ENCODE results near the gene CEACAM18. TPM values are rescaled to one million over a fixed set of nuclear protein-coding genes. Genes with fewer than 3 reads are reported as not detected.
"Not testable (repeated sequence)": the region's sequence is repeated elsewhere in the genome, so short reads cannot be mapped to it uniquely, and the experiment has no call there.

CEACAM18 gene
- total RNA-seq, 1 donor from 2014 or later = not detected

DNA sequence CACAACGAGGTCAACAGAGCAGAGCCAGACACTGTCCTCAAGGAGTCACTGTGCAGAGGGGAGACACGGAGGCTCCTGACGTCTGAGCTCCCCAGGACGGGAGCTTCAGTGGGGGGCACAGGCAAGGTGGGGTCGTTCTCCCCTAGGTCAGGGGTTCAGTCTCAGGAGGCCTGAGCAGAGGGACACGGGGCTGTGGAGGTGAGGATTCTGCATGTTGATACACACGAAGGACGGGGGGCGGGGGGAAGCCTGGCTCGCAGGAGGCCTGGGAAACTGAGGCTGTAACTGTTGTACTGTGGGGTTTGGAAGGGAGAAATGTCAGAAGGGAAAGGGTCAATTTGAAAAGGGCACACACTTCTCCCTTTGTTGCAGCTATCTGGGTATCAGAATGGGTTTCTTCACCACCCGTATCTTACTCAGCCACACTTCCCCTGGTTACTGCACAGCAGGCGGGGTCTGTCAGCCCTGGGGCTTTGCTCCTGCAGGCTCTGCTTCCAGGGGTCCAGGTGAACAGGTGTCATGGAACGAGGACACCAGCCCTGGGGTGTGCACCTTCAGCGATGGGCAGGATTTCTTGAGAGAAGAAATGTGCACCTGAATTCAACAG lies 19.3 kb upstream of the CEACAM18 start:
- no peak for ATAC-seq
- no peak for DNase-seq
- intact Hi-C loops (cut with micrococcal nuclease) = no loop called here

DNA sequence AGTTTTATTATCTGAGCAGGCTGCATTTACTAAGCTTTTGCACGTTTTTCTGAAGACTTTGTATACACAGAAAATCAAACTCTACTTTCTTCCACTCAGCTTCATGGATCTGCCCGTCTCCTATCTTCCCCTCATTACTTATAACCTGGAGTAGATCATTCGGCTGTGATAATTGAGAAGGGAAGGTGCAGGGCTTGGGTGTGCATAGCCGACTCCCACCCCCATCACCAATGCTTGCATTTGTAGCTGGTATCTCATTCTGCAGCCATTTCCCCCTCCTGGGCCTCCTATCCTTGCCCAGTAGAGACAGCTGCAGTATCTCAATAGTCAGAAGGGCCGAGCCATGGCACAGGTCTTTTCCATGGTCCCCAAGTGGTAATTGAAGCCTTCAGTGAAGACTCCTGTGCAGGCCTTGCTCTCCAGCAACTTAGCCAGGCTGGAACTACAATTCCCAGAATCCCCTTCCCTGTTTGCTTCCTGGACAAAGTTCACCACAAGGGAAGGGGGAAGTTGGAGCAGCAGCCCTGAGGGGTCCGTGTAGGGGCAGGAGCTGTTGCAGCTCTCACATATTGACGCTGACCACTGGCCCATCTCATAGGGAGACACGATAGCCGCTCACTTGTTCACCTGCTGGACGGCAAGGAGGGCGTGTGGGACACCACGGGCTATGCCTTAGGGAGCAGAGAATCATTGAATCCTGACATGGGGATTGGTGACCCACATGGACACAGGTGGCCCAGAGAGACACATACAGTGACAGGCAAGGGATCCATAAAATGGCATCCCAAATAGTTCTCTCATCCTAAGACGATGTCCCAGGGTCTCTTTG lies 18.0 kb upstream of the CEACAM18 start:
- DNase-seq = no peak
- intact Hi-C loops (cut with micrococcal nuclease) = no loop called here
- no peak for ATAC-seq

DNA sequence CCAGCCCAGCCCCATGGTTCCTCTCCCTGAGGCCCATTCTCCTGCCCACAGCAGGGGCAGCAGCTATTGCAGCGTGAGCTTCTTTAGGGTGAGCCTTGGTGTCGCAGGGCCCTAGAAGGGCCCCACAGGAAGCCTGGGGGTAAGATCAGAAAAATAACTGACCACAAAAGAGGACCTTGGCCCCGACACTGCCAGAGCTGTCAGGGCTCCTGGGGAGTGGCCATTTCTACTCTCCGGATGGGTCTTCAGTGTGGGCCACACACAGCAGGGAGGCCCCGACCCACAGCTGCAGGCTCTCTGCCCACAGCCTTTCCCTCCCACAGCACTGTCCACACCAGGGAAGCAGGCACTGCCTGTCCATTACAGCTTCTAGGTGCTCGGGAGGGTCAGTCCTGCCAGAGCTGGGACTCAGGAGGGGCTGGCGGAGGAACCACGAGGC lies 16.6 kb upstream of the CEACAM18 start:
- ATAC-seq (peak; percentile 55), DNase-seq (peak; percentile 33)
- intact Hi-C loops (cut with micrococcal nuclease) = no loop called here

DNA sequence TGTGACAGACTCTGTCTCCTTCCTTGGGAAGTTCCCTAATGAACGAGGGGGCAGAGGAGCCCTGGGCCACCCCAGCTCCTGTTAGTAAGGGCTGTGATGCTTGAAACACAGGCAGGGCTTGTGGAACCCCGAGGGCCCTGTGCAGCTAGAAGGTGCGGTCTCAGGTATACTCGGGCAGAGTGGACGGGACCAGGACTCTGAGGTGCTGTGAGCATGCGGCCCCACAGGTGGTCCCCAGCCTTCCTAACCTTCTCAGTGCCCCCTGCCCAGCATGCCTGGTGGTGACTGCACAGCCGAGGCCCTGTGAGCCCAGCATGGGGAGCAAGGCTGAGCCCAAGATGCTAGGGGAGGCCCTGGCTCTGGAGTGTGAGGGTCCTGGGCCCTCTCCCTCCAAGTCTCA lies 16.1 kb upstream of the CEACAM18 start:
- ATAC-seq (no peak), DNase-seq (no peak)
- intact Hi-C loops (cut with micrococcal nuclease) = no loop called here

DNA sequence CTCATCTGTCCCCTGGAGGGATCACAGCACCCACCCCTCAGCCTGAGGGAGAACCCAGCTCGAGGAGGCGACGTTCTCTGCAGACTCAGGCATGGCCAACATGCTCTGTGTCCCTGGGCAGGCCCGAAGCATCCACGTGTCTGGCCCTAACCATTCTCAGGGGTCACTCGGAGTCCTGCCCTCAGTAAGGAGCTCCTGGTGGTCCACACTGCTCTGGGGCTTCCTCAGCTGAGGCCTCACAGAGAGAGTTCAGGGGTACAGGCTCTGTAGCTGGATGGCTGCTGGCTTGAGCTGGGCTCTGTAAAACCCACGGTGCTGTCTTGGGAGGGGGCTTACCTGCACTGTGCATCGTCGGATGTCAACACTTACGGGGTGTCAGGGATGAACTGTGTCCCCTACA lies 15.7 kb upstream of the CEACAM18 start:
- intact Hi-C loops (cut with micrococcal nuclease) = no loop called here
- DNase-seq (no peak), ATAC-seq (no peak)

DNA sequence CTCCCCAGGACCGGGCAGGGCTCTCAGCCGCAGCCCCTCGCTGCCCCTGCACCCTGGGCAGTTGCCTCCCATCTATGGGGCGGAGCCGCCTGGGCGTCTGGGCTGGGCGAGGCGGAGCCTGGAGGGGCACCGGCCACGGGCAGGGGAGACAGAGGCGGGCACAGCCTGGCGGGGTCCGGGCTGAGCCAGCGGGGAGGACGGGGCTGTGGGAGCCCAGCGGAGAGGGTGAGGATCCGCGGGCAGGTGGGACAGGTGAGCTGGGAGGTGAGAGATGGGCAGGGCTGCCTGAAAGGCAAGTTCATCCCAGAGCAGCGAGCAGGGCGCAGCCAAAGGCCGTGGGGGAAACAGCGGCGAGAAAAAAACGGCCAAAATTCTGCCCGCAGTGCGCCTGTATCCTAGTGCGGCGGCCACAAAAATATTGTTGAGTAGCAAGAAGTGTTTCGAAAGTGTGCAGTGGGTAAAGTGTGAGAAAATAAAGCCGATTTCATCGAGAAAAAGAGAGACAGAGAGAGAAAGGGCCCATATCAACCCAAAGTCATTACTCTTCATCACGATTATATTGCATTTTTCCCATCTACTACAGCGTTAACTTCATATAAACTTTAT lies 14.3 kb upstream of the CEACAM18 start:
- ATAC-seq; intact Hi-C loops (cut with micrococcal nuclease); DNase-seq: not testable (repeated sequence)

DNA sequence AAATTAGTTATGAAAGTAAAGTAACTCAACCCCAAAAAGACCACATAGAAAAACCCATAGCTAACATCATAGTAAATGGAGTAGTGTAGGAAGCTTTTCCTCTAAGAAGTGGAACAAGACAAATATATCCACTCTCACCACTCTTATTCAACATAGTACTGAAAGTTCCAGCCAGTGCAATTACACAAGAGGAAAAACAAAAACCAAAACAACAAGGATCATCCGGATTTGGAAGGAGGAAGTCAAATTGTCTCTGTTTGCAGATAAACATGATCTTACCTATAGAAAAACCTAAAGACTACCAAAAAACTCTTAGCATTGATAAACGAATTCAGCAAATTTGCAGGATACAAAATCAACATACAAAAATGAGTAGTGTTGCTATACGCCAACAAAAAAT lies 11.6 kb upstream of the CEACAM18 start:
- DNase-seq (no peak), ATAC-seq (no peak)
- intact Hi-C loops (cut with micrococcal nuclease) = loop anchor here (5.0 kb wide), 1 partner anchor 186 kb away; no protein-coding TSS in a partner anchor

DNA sequence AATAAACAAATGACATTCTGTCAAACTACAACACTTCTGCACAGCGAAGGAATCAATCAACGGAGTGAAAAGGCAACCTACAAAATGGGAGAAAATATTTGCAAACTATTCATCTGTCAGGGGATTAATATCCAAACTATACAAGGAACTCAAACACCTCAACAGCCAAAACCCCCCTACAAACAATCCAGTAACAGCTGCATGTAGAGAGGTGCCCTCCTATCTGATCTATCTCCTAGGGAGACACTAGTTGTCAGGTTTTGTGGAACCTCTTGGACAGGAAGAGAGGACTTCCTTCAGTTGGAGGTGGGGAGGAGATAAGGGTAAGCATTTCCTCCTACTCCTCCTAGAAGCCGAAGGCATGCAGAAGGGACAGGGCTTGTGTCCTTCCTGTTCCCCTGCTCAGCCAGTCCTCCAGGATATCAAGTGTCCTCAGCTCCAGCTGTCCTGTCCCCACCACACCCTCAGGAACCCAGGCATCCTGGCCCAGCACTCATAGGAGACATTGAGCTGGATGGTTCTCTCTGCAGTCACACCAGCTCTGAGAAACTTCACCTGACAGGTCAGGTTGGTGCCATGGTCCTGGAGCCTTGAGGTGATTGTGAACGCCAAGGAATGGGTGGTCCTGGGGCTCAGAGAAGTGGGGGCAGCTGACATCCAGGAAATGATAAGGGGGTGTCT lies 10.3 kb upstream of the CEACAM18 start:
- intact Hi-C loops (cut with micrococcal nuclease) = loop anchor here (5.0 kb wide), 1 partner anchor 184 kb away; no protein-coding TSS in a partner anchor
- ATAC-seq = no peak
- DNase-seq = no peak

DNA sequence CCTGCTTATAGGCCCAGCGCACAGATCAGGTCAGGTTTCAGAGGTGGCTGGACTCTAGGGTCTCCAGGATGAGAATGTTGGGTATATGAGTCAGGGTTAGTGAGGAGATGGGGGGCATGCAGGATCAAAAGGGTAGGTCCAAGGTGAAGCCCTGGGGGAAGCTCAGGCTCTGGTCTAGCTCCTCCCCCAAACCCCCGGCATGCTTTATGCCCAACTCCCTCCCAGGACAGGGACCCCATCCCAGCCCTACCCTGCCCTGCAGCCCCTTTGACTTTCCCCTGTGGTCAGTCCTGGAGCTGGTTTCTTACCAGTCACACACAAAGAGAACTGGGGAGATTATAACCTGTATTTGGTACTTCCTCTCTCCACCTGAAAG lies 9.8 kb upstream of the CEACAM18 start:
- intact Hi-C loops (cut with micrococcal nuclease) = loop anchor here (5.0 kb wide), 1 partner anchor 184 kb away; no protein-coding TSS in a partner anchor
- no peak for ATAC-seq

DNA sequence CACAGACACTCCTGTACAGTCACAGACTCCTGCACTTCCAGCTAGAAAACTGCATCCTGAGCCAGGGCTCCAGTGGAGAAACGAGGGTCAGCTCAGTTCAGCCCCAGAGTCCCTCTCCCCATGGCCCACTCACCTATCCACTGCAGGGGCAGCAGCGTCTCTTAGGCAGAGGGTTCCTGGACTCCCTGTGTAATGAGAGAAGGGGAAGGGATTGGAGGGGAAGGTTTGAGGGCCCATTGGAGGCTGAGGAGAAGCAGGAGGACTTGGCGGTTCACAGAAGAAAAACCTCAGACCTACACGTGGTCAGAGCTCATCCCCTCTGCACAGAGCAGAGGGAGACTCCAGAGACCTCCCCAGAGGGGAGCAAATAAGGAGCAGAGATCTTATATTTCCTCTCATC lies 9.2 kb upstream of the CEACAM18 start:
- no peak for DNase-seq
- ATAC-seq = no peak
- intact Hi-C loops (cut with micrococcal nuclease) = loop anchor here (5.0 kb wide), 1 partner anchor 183 kb away; no protein-coding TSS in a partner anchor

More for the DNA sequence above, 9.8 kb upstream of the CEACAM18 start:
- no peak for DNase-seq

DNA sequence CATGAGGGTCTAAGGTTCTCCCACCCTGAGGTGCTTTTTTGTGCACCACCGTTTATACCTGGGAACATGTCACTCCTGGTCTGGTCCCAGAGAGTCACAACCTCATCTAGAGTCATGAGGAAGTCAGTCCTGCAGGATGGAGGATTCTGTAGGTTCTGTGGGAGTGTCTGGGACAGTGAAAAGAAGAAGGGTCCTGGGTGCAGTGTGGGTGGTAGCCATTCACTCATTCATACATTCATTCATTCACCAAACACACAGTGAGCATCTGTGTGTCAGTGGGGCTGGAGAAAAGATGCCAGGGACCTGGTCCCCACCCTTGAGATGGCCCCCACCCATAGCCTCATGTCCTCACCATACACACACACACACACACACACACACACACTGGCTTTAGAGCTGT lies 8.7 kb upstream of the CEACAM18 start:
- intact Hi-C loops (cut with micrococcal nuclease) = loop anchor here (5.0 kb wide), 1 partner anchor 183 kb away; no protein-coding TSS in a partner anchor
- DNase-seq (no peak), ATAC-seq (no peak)

DNA sequence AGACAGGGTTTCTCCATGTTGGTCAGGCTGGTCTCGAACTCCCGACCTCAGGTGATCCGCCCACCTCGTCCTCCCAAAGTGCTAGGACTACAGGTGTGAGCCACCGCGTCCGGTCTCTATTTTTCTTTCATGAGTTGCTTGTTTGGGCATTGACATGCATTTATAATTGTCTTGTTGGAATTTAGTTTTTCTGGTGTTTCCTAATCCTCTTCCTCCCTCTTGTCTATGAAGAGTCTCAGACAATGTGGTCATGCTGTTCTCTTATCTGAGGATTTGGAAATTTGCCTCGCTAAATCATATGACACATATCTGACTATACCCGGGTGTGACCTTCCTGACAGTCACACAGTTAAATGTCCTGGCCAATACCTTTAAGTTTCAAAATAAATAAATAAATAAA lies 7.4 kb upstream of the CEACAM18 start:
- intact Hi-C loops (cut with micrococcal nuclease) = no loop called here
- ATAC-seq (no peak), DNase-seq (no peak)

DNA sequence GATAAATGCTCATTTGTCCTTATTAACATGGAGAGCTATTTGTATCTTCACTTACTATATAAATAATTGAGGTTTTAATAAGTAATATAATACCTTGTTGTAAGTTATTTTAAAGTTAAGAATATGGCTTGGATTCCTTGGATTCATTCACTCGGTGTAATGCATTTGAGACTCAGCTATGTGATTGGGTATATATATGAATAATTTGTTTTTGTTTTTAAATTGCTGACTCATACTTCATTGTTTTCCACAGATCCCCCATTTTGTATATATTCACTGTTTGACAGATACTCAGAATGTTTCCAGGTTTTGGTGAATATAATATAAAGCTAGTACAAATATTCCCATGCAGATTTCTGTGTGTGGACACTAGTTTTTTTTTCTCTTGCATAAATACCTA lies 6.8 kb upstream of the CEACAM18 start:
- DNase-seq = no peak
- ATAC-seq = no peak
- intact Hi-C loops (cut with micrococcal nuclease) = no loop called here

DNA sequence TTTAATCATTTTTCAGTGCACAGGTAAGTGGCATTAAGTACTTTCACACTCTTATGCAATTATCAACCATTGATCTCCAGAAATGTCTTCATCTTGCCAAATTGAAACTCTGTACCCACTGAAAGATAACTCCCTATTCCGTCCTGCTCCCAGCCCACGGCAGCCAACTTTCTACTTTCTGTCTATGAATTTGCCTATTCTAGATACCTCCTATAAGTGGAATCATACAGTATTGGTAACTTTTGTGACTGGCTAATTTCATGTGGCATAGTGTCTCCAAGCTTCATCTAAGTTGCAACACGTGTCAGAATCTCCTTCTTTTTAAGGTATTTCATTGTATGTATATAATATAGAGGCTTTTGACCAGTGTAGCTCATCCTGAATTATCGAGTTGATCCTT lies 5.7 kb upstream of the CEACAM18 start:
- ATAC-seq (no peak), DNase-seq (no peak)
- intact Hi-C loops (cut with micrococcal nuclease) = no loop called here

DNA sequence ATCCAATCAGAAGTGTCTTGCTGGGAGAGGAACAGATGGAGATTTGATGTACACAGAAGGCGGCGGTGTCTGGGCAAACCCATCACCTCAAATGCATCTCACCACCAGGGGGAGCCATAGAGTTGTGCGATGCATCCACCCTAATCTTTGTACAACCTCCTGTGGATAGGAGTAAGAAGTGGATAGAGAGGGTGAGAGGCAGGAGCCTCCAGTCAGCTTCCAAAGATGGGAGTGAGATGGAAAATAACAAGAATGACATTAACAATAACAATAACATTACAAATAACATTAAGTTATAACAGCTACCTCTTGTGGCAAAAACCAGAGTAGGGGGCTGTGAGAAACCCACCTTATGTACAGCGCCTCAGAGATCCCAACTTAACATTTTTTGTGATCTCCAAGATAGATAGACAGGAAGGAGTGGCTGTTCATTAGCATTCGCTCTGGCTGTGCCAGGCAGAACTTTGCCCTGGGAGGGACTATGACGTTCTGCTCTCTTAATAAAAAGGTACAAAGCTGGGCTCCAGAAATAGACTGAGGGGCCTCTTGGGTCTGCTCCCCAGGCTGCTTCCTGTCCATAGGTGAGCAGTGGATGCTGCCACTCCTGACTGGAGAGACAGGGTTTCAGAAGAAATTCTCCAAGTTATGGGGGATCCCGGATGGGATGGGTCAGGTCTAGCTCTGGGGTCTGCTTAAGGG lies 5.2 kb upstream of the CEACAM18 start:
- ATAC-seq = peak; percentile 70
- intact Hi-C loops (cut with micrococcal nuclease) = no loop called here
- DNase-seq = peak; percentile 61

DNA sequence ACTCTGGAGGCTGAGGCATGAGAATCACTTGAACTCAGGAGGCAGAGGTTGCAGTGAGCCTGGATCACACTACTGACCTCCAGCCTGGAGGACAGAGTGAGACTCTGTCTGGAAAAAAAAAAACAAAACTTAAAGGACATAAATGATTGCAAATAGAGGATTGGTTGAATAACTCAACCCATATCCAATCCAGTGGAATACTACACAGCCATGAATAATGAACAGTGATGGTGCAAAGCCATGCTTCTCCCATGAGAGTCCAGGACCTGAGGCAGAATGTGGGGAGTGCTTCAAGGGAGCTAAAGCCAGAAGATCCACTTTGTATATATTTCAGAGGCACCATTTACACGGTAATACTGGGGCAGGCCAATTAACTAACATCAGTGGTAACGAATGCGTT lies 2.2 kb upstream of the CEACAM18 start:
- intact Hi-C loops (cut with micrococcal nuclease) = no loop called here
- no peak for ATAC-seq
- DNase-seq = no peak

DNA sequence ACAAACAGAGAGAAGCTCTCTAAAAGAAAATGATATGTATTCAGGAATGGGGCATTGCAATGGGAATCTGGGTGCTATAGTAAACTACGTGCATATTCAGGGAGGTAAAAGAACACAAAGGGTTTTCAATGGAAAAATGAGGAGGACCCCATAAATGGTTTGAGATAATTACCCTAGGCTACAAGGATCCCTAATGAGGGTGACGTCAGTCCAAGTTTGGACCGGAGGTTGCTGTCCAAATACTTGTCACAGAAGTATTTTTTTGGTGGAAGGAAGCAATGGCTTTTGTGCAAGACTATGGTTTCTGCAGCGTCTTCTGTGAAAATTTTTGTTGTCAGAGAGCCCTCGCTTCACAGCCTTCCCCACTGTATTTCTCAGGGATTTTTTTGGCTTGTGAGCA lies 995 bp upstream of the CEACAM18 start:
- no peak for ATAC-seq
- intact Hi-C loops (cut with micrococcal nuclease) = no loop called here

DNA sequence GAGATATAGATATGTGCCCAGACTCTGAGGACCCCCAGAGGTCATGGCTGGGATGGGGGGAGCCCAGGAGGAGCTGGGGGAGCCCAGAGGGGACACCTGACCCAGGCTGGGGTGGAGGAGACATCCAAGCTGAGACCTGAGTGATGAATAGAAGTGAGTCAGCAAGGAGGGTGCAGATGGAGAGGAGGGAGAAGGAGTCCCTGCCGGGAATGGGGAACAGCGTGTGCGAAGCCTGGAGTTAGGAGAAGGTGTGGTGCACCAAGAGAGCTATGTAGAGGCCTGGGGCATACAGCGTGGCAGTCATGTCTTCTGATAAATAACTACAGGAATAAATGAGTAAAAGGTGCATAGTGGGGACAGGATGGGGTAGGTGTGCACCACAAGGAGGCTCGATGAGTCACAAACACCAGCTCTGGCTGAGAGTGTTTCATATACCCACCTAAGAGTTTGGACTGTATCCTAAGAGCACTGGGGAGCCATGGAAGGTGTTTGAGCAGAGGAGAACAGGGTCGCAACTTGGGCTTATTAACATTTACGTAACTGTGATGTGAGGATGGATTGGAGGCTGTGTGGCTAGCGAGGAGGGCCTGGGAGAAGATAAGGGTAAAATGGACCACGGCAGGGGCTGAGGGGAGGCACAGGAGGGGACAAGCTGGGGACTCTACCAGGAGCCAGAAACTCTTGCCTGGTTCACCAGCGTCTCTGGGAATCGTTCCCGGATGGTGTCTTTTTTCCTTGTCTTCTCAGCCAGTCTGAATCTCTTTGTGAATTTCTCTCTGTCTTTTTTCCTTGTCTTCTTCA lies 1.4 kb downstream of the CEACAM18 start:
- intact Hi-C loops (cut with micrococcal nuclease) = no loop called here
- ATAC-seq (no peak), DNase-seq (no peak)

More for the DNA sequence above, 995 bp upstream of the CEACAM18 start:
- no peak for DNase-seq
